ENCODE measurements around the gene CAMP. TPM values are rescaled to one million over a fixed set of nuclear protein-coding genes. Genes with fewer than 3 reads are reported as not detected.
A peak's percentile ranks its signal among the peaks of the same experiment; 100 is the strongest.

Gene CAMP
- total and polyA plus RNA-seq, 8 donors = 0.93 to 3.1 (median 1.3) TPM

- Histone ChIP-seq H3K4me3 (no peak overlapping the region), H3K27me3 (no peaks in the 10 kb centered on the region), H3K9me3 (no peaks in the 10 kb centered on the region), H3K4me1 (peaks cover 13 to 49% of the 10 kb centered on the region in 2 donors), H3K36me3 (no peaks in the 10 kb centered on the region), H3K27ac (no peak overlapping the region)
- DNase-seq (no peak), ATAC-seq (no peak)
- no peak for TF ChIP-seq CTCF (IDR thresholded peaks at IDR 0.05)
- intact Hi-C loops (cut with DNase I) = no loop called here
Observed at GRCh38 chr3:48214225-48214624, 9.1 kb upstream of the CAMP start.

GRCh38 chr3:48215019-48215418, 8.3 kb upstream of the CAMP start:
- ATAC-seq = peak; percentile 57

GRCh38 chr3:48215466-48215865, 7.8 kb upstream of the CAMP start:
- Histone ChIP-seq H3K4me3 (no peak overlapping the region), H3K9me3 (no peaks in the 10 kb centered on the region), H3K27ac (peak overlapping the region; percentile 66 to 71), H3K36me3 (no peaks in the 10 kb centered on the region), H3K4me1 (peaks cover 13 to 57% of the 10 kb centered on the region in 2 donors), H3K27me3 (no peaks in the 10 kb centered on the region)
- no peak for TF ChIP-seq CTCF (IDR thresholded peaks at IDR 0.05)
- intact Hi-C loops (cut with DNase I) = no loop called here
- peak in 3 of 4 donors; percentile 45 to 92 (median 83) for DNase-seq
- ATAC-seq = peak; percentile 82

More at GRCh38 chr3:48215019-48215418, 8.3 kb upstream of the CAMP start:
- no peak for TF ChIP-seq CTCF (IDR thresholded peaks at IDR 0.05)
- no peaks in the 10 kb centered on the region for H3K27me3 ChIP-seq
- H3K9me3 ChIP-seq = no peaks in the 10 kb centered on the region
- peaks cover 13 to 57% of the 10 kb centered on the region in 2 donors for H3K4me1 ChIP-seq
- intact Hi-C loops (cut with DNase I) = no loop called here
- DNase-seq = peak in 1 of 4 donors; percentile 56
- peak overlapping the region; percentile 66 to 71 for H3K27ac ChIP-seq
- no peak overlapping the region for H3K4me3 ChIP-seq
- no peaks in the 10 kb centered on the region for H3K36me3 ChIP-seq

- no peaks in the 10 kb centered on the region for H3K9me3 ChIP-seq
- ATAC-seq = peak; percentile 81
- H3K4me3 ChIP-seq = no peak overlapping the region
- DNase-seq = peak in 2 of 4 donors; percentile 66 to 69
- no peaks in the 10 kb centered on the region for H3K27me3 ChIP-seq
- no peaks in the 10 kb centered on the region for H3K36me3 ChIP-seq
- intact Hi-C loops (cut with DNase I) = no loop called here
- no peak for TF ChIP-seq CTCF (IDR thresholded peaks at IDR 0.05)
- peaks cover 13 to 60% of the 10 kb centered on the region in 2 donors for H3K4me1 ChIP-seq
- peak overlapping the region; percentile 66 to 71 for H3K27ac ChIP-seq
Observed at GRCh38 chr3:48215876-48216275, 7.4 kb upstream of the CAMP start.

GRCh38 chr3:48217449-48217848, 5.8 kb upstream of the CAMP start:
- no peaks in the 10 kb centered on the region for H3K9me3 ChIP-seq
- intact Hi-C loops (cut with DNase I) = no loop called here
- TF ChIP-seq CTCF (IDR thresholded peaks at IDR 0.05) = no peak
- H3K27ac ChIP-seq = peak overlapping the region in 1 of 2 donors; percentile 55
- no peaks in the 10 kb centered on the region for H3K27me3 ChIP-seq
- peaks cover 13 to 75% of the 10 kb centered on the region in 2 donors for H3K4me1 ChIP-seq
- H3K36me3 ChIP-seq = no peaks in the 10 kb centered on the region
- H3K4me3 ChIP-seq = no peak overlapping the region
- DNase-seq (peak in 1 of 4 donors; percentile 50), ATAC-seq (no peak)
